HG03060 (cell line): ENCODE results near the gene SLC19A3.
A peak's percentile ranks its signal among the peaks of the same experiment; 100 is the strongest.
"Not testable (repeated sequence)": the region's sequence is repeated elsewhere in the genome, so short reads cannot be mapped to it uniquely, and the experiment has no call there.

Experiments
- ATAC-seq: cut with Tn5 transposase; IDR thresholded peaks from one replicate; pipeline ENCODE4 v1.9.1; 2021; ENCODE audit warnings: low read depth, moderate number of reproducible peaks; ENCODE audit not compliant: unreplicated experiment

Gene SLC19A3

DNA sequence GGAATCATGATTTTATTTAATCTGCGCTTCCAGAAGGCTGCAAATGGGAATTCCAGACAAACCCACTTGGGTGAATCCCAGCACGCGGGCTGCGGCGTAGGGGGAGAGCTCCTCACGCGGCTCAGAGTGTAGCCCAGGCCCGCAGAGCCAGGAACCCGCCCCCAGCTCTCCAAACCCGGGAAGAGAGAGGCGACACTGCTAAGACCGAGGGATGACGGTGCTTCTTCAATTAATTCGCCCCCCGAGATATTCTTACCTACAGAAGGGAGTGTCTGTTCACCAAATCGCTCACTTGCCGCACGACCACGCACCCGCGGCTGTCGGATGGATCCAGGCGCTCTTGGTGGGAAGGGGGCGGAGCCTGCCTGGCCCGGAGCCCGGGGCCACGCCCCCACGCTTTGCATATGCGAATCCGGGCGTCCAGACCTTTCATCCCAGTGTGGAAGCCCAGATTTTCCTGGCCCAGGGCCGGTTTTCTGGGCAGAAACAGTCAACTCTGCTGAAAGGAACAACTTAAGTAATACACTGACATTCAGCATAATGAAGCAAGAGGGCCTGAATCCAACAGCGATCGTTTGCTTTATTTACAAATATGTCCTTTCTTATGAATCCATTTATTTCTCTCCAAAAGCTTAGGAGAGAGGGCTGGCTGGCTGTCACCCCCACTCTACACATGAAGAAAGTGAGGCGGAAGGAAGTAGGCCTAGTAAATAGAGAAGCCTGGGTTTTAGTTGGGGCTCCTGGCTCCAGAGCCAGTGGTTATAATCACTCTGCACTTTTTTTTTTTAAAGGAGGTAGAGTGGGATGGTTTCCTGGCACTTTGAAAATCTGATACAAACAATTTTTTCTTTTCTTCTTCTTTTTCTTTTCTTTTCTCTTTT is at the start of gene SLC19A3:
Gene SLC19A3 (minus strand): TSS at position 342 of the 881 bp plus-strand sequence. CDS start 15,710 bp downstream, outside the sequence.
- no peak for ATAC-seq

DNA sequence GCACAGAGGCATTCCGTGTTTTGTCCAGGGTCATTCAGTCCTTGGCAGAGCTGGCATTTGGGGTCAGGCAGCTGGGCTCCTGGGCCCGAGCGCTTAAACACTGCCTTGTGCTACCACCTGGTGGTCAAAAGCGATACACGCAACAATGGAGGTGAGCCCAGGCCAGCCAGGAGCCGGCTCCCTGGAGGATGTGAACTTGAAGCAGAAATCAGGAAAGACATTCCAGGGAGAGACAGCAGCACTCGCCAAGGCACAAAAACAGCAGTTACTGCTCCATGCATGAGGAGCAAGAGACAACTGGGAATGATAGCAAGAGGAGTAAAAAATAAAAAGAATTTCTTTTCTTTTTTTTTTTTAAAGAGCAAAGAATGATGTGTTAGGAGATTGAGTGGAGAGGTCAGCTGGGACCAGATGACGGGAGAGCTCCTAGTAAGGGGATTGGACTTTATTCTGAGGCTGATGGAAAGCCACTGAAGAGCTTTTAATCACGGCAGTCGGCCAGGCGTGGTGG is 48.6 kb upstream of the SLC19A3 start:
- peak; percentile 88 for ATAC-seq

DNA sequence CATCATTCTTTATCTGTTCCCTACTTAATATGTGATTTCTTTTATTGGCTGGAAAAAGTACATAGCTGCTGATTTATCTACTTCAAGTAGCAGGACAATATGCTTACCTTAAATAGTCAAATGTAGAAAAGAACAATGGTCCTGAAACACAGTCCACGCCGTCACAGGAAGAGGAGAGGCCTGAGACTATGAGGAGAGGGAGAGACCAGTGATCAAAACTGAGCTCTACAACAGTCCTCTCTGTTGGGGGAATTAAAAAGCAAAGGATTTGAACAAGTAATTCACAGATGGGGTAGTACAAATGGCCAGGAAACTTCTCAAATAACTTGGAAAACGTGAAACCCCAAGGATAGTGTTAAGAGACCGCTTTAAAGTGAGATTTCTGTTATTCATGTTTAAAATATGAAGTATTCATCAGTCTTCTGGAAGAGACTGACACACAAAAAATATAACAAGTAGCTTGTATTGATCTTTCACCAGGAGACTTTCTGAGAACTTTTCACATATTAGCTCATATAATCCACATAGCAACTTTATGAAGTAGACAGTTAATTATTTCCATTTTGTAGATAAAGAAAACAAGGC is 48.1 kb upstream of the SLC19A3 start:
- no peak for ATAC-seq

DNA sequence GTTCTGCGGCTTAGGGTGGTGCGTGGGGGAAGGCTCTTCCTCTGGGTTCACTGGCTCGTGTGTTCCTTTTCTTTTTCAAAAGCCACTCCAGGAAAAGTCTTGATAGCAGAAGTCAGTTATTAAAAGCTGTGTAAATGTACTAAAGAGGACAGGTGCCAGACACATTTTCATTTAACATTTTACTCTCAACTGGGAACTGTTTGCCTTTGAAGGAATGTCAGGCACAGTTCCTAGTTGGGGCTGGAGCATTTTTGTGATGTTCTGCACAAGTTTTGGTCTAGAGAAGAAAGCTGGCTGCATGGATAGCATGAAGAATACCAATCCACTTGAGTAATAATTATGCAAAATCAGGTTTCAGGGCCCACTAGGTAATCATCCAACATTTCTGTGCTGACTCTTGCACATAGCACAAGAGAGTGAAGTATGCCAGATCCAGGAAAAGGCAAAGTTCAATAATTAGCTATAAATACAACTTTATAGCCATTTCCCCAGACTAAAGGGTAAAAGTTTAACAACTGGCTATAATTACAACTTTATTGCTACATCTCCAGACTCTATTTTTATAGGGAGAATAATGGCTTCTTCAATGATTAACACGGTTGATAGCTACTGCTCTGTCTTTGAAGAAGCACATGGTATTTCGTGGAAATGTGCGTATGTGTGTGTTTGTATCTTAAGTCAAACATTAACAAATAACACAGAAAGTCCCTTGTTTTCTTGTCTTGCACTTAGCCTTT is 44.1 kb upstream of the SLC19A3 start:
- no peak for ATAC-seq

DNA sequence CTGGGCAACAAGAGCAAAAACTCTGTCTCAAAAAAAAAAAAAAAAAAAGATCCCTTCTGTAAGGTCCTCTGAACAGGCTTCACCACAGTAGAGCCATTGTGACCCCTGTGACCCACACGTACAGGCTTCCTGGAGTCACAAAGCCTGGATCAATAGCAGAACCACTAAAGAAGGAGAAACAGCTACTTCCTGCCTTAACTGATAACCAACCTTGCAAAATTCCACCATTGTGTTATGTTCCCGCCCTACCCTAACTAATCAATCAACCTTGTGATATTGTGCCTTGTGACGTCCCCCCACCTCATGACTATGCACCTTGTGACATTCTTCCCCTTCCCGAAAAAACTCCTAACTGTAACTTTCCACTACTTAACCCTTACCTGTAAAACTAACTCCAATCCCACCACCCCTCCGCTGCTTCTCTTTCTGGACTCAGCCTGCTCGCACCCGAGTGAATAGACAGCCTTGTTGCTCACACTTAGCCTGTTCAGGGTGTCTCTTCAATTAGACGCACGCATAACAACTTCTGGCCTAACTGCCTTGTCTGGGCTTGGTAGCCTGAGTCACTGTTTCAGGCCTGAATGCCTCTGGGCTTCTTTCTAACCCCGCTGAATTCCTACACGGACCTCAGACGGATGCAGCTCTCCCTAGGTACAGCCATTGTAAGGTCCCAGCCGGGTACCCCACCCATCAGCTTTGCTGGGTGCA is 41.7 kb upstream of the SLC19A3 start:
- no peak for ATAC-seq

DNA sequence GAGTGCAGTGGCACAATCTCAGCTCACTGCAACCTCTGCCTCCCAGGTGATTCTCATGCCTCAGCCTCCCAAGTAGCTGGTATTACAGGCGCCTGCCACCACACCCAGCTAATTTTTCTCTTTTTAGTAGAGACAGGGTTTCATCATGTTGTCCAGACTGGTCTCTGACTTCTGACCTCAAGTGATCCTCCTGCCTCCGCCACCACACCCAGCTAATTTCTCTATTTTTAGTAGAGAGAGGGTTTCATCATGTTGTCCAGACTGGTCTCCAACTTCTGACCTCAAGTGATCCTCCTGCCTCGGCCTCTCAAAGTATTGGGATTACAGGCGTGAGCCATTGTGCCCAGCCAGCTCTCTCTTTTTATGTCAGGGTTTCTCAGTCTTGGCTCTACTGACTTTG is 38.4 kb upstream of the SLC19A3 start:
- not testable (repeated sequence) for ATAC-seq

DNA sequence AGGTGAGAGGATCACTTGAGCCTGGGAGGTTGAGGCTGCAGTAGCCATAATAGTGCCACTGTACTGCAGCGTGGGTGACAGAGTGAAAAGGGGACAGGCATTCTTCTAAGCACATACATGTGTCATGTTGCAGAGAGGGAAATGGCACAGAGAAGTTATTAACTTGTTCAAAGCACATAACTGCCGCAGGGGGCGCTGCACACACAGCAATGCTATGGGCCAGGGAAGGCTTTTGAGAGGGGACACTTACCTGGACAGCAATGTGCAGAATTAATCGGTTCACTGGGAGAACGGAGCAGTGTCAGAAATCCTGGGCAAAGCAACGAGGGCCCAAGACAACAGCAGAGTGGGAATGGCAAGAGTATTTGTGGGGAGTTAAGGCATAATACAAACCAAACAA is 30.3 kb upstream of the SLC19A3 start:
- ATAC-seq: no peak

DNA sequence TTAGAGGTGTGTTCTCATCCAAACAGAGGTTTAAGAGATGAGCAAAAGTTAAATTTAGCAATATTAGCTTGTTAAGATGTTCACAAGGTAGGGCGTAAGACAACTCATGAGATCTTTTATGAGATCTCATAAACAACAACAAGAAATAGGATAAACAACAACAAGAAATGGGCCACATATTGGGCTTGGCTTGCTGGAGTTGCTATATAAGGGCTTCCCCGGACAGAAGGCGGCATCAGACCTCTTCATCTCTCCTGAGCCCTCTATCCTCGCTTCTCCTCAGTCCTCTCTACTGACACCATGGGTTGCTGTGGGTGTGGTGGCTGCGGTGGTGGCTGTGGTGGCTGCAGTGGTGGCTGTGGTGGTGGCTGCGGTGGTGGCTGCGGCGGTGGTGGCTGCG is 27.8 kb upstream of the SLC19A3 start, which contains the start of gene SCYGR8:
Gene SCYGR8 (plus strand): TSS at position 301 of the 400 bp plus-strand sequence. CDS start 0 bp downstream, at position 301.
- ATAC-seq: no peak

DNA sequence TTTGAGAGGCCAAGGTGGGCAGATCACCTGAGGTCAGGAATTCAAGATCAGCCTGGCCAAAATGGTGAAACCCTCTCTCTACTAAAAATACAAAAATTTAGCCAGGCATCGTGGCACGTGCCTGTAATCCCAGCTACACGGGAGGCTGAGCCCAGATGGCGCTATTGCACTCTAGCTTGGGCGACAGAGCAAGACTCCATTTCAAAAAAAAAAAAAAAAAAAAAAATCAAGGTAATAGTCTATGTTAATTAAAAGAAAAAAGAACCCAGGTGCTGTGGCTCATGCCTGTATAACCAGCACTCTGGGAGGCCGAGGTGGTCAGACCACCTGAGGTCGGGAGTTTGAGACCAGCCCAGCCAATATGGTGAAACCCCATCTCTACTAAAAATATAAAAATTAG is 22.9 kb upstream of the SLC19A3 start:
- ATAC-seq: not testable (repeated sequence)

DNA sequence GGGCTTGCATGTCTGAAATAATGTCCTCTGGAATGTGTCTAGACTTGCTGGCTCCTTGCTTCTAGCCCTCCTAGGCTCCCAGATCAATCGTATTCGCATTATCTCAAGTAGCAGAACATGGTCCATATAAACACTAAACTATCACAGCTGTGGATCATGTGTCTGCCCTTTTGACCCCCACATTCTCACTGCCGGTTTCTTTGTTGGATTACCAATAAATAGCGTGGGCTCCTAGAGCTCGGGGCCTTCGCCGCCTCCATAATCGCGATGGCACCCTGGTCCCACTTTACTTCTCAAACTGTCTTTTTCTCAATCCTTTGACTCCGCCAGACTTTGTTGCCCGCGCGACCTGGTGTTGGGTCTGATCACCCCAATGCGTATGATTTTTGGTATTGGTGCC is 21.5 kb upstream of the SLC19A3 start:
- no peak for ATAC-seq

DNA sequence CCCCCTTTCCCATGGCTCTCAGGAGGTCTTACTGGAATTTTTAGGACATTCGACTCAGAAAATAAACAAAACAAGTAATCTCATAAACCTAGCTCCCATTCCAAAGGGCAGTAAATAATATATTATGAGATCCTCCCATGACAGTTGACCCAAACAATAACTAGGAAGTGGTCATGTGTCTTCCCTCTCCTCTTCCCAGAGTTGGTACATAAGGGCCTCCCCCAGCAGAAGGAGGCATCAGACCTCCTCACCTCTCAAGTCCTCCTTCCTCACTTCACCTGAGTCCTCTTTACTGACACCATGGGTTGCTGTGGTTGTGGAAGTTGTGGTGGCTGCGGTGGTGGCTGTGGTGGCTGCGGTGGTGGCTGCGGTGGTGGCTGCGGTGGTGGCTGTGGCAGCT is 10.2 kb upstream of the SLC19A3 start, which contains the start of gene SCYGR7:
Gene SCYGR7 (plus strand): TSS at position 301 of the 400 bp plus-strand sequence. CDS start 0 bp downstream, at position 301.
- ATAC-seq: no peak

DNA sequence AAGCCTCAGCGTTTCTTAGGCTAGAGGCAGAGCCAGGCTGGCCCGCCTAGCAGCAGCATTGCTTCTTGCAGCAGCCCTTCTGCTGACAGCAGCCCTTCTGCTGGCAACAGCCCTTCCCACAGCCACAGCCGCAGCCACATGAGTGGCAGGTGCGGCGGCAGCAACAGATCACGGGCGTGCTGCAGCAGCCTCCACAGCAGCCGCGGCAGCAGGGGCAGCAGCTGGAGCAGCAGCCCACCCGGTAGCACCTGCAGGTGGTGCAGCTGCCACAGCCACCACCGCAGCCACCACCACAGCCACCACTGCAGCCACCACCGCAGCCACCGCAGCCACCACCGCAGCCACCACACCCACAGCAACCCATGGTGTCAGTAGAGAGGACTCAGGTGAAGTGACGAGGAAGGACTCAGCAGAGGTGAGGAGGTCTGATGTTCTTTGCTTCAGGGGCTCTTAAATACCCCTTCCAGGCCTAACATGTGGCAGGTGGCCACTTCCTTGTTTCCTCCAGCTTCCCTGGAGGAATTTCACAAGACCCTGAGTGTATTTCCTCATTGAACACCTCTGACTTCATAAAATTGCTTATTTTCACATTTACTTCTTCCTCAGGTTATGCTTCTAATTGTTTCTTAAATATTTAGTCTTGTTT is 6.7 kb upstream of the SLC19A3 start, which contains the start of gene SCYGR6:
Gene SCYGR6 (minus strand): TSS at position 364 of the 646 bp plus-strand sequence. CDS start 0 bp downstream, at position 364.
- ATAC-seq: no peak

DNA sequence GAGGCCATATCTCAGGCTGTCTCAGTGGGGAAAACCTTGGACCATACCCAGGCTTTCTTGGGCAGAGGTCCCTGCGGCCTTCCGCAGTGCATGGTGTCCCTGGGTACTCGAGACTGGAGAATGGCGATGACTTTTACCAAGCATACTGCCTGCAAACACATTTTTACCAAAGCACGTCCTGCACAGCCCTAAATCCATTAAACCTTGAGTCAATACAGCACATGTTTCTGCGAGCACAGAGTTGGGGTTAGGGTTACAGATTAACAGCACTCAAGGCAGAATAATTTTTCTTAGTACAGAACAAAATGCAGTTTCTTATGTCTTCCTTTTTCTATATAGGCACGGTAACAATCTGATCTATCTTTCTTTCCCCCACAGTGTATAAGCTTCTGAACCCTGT is 5.0 kb upstream of the SLC19A3 start:
- not testable (repeated sequence) for ATAC-seq

DNA sequence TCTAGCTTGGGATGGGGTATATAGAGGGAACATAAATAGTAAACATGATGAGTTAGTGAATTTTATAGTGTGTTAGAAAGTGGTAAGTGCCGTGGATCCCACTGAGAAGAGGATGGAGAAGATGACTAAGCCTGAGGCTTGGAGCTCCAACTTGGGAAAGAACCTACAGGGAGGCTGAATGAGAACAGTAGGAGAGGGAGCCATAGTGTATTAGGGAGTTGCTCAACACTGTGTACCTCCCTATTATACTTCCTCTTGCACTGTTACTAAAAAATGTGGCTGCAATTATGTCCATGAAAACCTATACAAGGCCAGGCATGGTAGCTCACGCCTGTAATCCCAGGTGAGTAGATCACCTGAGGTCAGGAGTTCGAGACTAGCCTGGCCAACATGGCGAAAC is 2.9 kb upstream of the SLC19A3 start:
- no peak for ATAC-seq

DNA sequence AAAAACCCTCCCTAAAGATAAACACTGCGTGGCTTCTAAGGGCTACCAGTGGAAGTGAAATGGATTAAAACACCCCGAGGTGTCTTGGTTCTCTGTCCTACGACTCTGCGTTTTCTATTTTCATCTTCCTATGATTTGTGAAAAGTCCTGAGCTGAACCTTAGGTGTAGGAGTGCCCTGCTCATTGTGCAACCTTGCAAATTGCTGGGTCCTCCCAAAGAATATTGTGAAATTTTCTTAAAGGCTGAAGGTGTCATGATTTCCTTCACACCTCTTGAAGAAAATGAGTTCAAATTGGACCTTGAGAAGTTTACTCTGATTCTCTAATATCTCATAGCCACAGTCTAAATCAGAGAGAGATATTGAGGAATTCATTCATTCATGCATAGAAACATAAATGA is 1.8 kb upstream of the SLC19A3 start:
- ATAC-seq: no peak

DNA sequence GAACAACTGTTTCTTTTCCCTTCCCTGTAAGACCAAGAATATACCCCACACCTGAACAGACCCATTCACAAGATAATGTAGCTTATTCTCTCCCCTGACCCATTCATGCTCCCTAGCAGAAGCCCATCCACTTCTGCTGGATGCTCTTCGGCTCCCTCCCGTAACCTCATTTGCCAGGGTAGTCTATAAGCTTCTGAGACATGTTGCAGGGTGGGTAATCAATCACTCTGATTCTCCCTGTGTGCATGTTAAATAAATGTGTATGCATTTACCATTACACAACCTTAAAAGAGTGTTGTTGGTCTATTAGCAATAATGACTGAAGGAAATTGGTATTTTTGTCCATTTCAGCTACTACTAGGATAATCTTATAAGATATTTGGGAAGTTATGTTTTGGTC is 1.3 kb downstream of the SLC19A3 start:
- no peak for ATAC-seq

DNA sequence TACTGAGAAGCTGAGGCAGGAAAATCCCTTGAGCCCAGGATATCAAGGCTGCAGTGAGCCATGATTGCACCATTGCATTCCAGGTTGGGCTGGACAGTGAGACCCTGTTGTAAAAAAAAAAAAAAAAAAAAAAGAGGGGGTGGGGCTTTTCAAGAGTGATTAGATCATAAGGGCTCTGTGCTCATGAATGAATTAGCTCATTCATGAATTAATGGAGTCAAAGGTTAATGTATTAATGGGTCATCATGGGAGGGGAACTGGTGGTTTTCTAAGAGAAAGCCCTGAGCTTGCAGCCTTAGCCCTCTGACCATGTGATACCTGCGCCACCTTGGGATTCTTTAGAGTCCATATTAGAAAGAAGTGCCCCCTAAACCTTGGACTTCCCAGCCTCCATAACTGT is 4.5 kb downstream of the SLC19A3 start:
- no peak for ATAC-seq

DNA sequence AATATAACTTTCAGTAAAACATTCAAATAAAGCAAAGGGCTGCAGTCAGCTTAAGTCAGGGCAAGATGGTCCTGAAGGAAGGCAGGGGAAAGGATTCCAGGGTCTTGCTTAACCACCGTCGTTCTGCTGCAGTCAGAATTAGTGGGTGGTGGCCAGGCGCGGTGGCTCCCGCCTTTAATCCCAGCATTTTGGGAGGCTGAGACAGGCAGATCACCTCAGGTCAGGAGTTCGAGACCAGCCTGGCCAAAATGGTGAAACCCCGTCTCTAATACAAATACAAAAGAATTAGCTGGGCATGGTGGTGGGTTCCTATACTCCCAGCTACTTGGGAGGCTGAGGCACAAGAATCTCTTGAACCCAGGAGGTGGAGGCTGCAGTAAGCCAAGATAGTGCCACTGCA is 6.8 kb downstream of the SLC19A3 start:
- ATAC-seq: no peak

DNA sequence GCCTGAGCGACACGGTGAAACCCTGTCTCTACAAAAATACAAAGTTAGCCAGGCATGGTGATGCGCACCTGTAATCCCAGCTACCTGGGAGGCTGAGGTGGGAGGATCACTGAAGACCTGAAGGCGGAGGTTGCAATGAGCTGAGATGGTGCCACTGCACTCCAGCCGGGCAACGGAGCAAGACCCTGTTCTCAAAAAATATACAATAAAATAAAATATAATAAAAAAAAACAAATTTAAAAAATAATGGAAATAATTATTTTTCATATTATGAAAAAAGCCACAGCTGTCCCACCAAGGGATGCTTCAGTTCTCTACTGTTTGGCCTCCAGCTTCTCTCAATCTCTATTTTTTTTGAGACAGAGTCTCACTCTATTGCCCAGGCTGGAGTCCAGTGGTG is 10.4 kb downstream of the SLC19A3 start:
- no peak for ATAC-seq

DNA sequence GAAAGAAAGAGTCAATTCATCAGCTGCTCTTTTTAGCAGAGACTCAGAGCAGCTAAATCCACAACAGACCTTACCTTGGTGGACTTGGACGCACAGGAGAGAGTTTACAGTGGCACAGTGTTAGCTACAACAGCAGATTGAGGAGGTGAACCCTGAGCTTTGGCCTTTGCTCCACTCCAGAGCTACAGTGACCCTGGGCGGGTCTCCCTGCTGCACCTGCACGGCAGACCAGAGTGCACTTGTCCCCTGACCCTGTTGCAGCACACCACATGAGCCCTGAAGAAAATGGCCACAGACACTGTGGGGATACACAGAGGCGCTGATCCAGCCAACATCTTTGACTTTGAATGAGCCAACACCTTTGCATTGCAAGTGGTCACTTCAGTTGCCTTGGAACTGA is 11.0 kb downstream of the SLC19A3 start:
- no peak for ATAC-seq
